Endothelial cell of umbilical vein (primary cell): ENCODE measurements around the gene TBX15.

ENCODE experiments used
- MYC ChIP-seq: IDR thresholded peaks from one replicate; pipeline ENCODE4 v1.6.1; 2011; ENCODE audit warnings: mild to moderate bottlenecking, low read depth, low read length
- POLR2A ChIP-seq: IDR thresholded peaks from 2 replicates; pipeline ENCODE4 v1.6.1; 2012; ENCODE audit warnings: low read depth, mild to moderate bottlenecking, control low read depth, low read length
- POLR2AphosphoS5 ChIP-seq: IDR thresholded peaks from 2 replicates; pipeline ENCODE4 v1.6.1; 2012; ENCODE audit warnings: low read depth, mild to moderate bottlenecking, control low read depth, low read length, moderate library complexity; ENCODE audit not compliant: insufficient read depth
- TF ChIP-seq, protein P1 (sequence below), 2 donors: IDR thresholded peaks; 1 replicate in 1 of 2; 2 replicates in 1 of 2; pipeline ENCODE4 v1.5.1; 2011; ENCODE audit warnings: low read length in 2 of 2, mild to moderate bottlenecking in 2 of 2, moderate library complexity in 2 of 2, control low read depth in 1 of 2, inconsistent platforms in 1 of 2, low read depth in 1 of 2; ENCODE audit not compliant: insufficient read depth in 1 of 2; ENCODE audit errors: extremely low read depth in 1 of 2

GRCh38 chr1:118896416-118896815, 91.7 kb downstream of the TBX15 start:
- TF ChIP-seq, protein P1, sequence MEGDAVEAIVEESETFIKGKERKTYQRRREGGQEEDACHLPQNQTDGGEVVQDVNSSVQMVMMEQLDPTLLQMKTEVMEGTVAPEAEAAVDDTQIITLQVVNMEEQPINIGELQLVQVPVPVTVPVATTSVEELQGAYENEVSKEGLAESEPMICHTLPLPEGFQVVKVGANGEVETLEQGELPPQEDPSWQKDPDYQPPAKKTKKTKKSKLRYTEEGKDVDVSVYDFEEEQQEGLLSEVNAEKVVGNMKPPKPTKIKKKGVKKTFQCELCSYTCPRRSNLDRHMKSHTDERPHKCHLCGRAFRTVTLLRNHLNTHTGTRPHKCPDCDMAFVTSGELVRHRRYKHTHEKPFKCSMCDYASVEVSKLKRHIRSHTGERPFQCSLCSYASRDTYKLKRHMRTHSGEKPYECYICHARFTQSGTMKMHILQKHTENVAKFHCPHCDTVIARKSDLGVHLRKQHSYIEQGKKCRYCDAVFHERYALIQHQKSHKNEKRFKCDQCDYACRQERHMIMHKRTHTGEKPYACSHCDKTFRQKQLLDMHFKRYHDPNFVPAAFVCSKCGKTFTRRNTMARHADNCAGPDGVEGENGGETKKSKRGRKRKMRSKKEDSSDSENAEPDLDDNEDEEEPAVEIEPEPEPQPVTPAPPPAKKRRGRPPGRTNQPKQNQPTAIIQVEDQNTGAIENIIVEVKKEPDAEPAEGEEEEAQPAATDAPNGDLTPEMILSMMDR (IDR thresholded peaks at IDR 0.05; ENCODE audit: extremely low read depth in 1 of 2, insufficient read depth in 1 of 2, low read depth in 1 of 2, low read length in 2 of 2): no peak
- TF ChIP-seq POLR2A (no peak), POLR2AphosphoS5 (no peak), MYC (no peak)
